COLO668 (cell line): Measurements from ENCODE around the gene HSD17B1.
"Not testable (repeated sequence)": the region's sequence is repeated elsewhere in the genome, so short reads cannot be mapped to it uniquely, and the experiment has no call there.

Experiments
- DNase-seq: peaks from one replicate; lab custom pipeline; 2025; ENCODE audit not compliant: unreplicated experiment; lab: John Stamatoyannopoulos, UW

The HSD17B1 gene

GRCh38 chr17:42552736-42553135, at the start of gene HSD17B1:
Gene HSD17B1, plus strand, starts transcription at chr17:42552923. Its CDS starts 11 bp downstream, at chr17:42552934.
- DNase-seq: not testable (repeated sequence)

GRCh38 chr17:42502926-42503325, 49.8 kb upstream of the HSD17B1 start:
- DNase-seq: no peak

GRCh38 chr17:42507671-42508070, 45.1 kb upstream of the HSD17B1 start:
- no peak for DNase-seq

GRCh38 chr17:42508426-42509165, 44.1 kb upstream of the HSD17B1 start:
- DNase-seq: no peak

GRCh38 chr17:42509409-42509808, 43.3 kb upstream of the HSD17B1 start:
- no peak for DNase-seq

GRCh38 chr17:42509841-42510240, 42.9 kb upstream of the HSD17B1 start:
- no peak for DNase-seq

GRCh38 chr17:42512246-42512645, 40.5 kb upstream of the HSD17B1 start:
- no peak for DNase-seq

- no peak for DNase-seq
Measured at GRCh38 chr17:42512733-42513251, 39.9 kb upstream of the HSD17B1 start.

GRCh38 chr17:42513686-42514085, 39.0 kb upstream of the HSD17B1 start:
- DNase-seq: no peak

GRCh38 chr17:42514279-42514678, 38.4 kb upstream of the HSD17B1 start:
- no peak for DNase-seq

GRCh38 chr17:42514867-42515266, 37.9 kb upstream of the HSD17B1 start:
- DNase-seq: no peak

- DNase-seq: peak; percentile 51
Measured at GRCh38 chr17:42517516-42517915, 35.2 kb upstream of the HSD17B1 start.

GRCh38 chr17:42518046-42518754, 34.5 kb upstream of the HSD17B1 start:
- DNase-seq: no peak

- no peak for DNase-seq
Measured at GRCh38 chr17:42518755-42519545, 33.8 kb upstream of the HSD17B1 start.

- no peak for DNase-seq
Measured at GRCh38 chr17:42519546-42520491, 32.9 kb upstream of the HSD17B1 start.

- no peak for DNase-seq
Measured at GRCh38 chr17:42520540-42520951, 32.2 kb upstream of the HSD17B1 start.

- no peak for DNase-seq
Measured at GRCh38 chr17:42521036-42521435, 31.7 kb upstream of the HSD17B1 start.

- no peak for DNase-seq
Measured at GRCh38 chr17:42521666-42522262, 31.0 kb upstream of the HSD17B1 start.

- no peak for DNase-seq
Measured at GRCh38 chr17:42522263-42522790, 30.4 kb upstream of the HSD17B1 start.
